GM21447 (cell line): ENCODE data around the gene KIF5C.

Source experiments
- ATAC-seq: cut with Tn5 transposase; IDR thresholded peaks from one replicate; pipeline ENCODE4 v1.9.1; 2021; ENCODE audit not compliant: unreplicated experiment

KIF5C gene

DNA sequence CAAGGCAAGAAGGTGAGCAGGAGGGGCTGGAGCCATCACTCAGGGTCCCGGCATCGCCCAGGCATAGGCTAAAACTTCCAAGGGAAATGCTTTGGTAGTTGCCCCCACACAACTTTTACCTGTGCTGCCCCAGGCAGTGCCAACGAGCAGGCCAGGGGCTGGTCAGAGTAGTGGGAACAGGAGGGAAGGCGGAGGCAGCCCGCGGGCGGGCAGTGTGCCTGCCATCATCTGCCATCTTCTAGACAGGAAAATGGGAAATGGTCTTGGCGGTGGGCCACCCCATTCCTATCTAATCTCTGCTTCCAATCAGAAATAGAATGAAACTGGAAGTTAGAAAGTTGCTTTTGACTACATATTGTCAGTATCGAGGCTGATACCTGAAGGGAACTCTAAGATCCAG is 137.5 kb downstream of the KIF5C start:
- no peak for ATAC-seq

DNA sequence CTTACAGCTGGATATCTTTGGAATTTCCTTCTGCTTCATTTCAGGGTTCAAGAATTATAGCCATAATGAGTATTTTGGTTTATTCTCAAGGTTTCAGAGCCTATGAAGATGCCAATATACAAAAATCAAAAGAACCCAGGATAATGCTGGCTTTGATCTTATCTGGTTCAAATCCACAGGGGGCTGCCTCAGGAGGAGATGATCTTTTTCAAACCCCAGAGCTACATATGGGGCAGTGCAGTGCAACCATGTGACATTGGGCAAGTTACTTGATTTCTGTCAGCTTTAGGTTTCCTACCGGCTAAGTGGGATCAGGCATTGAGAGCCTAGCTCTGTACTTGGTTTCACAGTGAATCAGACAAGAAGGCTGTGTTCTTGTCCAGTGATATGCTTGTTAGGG is 140.5 kb downstream of the KIF5C start:
- no peak for ATAC-seq

- ATAC-seq = no peak
Observed at GRCh38 chr2:149015926-149016563, 141.0 kb downstream of the KIF5C start.

DNA sequence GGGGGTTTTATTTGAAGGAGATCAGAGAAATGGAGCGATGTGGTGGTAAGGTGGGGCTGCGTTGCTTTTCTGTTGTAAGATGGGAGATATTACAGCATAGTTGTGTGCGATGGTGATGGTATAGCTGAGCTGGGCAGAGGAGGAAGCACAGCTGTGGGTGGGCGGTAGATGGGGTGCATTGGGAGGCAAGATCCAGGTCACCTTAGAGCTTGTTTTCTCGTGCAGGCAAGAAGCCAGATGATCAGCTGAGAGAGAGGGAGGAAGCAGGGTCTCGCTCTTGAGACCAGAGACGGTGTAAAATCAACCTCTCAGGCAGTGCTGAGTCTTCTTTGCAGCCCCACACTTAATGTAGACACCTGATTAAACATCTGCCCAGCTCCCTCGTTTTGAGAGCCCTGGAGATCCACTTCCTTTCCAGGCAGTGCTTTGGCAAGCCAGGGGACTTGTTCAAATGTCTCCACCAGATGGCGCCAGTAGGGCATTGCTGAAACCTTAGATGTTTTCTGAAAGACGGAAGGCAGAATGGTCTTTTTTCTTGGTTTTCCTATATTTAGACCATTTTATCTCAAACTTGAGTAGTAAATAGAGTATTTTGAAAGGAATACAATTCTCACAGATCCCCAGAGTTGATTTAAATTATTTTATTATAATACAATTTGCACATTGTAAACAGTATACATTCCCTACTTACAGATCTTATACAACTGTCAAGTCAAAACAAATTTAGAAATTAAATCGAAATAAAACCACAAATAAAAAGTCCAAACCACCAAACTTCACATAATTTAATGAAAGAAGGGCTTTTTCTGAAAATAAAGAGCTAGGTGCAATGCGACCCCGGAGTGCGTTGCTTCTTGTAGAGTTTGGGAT is 142.3 kb downstream of the KIF5C start:
- peak; percentile 23 for ATAC-seq

DNA sequence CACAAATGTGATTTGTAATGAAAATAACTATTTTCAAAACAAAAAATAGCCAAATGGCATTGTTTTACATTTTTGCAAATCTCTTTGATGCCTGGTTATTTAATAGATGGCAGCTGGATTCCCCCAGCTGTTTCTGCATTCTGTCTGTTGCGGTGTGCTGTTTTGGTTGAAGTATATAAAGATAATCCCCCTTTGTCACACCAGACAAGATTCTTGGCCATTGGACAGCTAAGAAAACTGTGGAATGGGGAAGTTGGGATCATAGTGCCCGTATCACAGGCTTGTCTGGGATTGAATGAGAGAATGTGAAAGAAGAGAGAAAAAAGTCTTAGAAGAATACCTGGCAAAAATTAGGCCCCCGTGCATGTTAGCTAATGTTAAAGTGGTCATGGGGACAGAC is 144.0 kb downstream of the KIF5C start:
- no peak for ATAC-seq

- no peak for ATAC-seq
Observed at GRCh38 chr2:149019768-149020167, 144.7 kb downstream of the KIF5C start.

DNA sequence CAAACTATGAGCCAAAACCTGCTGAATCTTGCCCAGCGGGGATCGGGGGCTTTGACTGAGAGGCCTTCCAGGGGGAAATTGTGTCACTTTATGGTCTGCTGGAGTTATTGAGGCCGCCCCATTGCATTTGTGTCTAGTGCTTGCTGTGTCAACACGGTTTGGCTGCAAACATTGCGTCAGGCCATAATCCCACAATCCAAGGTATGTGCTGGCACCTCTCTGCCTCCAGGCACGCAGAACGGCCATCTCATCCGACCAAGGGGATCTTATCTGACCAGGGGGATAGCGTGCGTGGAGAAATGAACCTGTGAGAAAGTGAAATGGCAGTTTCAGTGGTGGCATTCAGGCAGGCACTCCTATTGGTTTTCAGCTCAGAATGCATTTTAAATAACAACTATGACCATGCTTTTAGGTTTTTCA is 145.4 kb downstream of the KIF5C start:
- ATAC-seq = peak; percentile 31

GRCh38 chr2:149021271-149021719 is 146.3 kb downstream of the KIF5C start:
- peak; percentile 75 for ATAC-seq

DNA sequence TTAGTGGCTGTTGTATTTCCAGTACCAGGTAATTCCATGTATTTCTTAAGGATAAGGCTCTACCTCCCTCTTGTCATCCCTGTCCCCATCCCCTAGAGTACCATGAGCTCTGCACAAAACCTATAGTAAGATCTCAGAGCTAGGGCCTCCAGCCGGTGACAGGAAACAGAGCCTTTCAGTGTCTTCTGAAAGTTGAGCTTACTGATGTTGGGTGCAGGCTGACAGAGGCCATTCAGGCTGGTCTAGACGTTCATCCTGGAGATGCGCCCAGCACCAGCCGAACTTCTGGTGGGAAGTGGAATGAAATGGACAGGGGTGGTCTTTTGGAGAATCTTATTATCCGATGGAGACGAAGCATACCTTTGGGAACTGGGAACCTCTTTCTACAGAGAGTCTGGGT is 146.7 kb downstream of the KIF5C start:
- peak; percentile 71 for ATAC-seq

DNA sequence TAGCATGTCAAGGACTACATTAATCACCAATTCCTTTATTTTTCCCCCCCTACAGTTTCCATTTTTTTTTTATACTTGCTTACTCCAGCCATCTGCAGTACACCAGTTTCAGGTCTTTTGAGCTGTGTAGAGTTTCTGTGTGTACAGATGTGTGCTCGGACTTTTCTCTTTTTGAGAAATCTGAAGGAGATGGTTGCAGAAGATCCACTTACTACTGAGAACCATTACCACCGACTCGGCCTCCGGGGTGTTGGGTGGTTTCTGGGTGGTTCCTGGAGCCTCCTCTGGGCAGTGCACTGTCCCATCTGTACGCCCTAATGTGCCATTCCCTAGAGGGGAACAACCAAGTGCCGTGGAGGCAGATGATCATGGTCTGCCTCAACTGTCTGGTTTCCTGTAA is 148.1 kb downstream of the KIF5C start:
- ATAC-seq = no peak

DNA sequence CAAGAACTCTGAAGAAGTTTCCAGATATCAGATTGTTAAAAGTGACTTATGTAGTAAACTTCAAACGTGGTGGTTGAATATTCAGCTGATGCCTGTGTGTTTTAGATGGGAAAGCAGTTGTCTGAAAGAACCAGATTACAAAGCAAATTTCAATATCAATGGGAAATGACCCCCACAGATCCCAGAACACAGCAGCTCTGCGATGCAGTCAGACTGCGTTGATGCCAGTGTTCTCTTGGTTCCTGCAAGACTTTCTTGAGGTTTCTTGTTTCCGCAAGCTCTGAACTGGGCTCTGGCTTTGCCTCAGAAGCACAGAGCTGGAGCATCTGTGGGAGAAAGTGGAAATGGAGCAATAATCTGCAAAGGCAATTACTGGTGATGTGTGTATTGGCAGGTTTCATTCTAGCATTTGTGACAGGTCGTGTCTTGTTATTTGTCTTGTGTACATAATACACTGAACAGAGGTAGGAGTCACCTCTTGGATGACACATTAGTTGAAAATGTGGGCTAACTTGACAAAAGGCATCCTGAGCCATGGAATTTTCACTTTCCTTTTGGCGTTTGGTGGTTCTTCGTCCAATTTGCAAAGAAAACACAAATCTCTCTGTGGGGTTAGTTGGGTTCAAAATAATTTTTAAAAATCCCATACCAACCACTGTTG is 152.7 kb downstream of the KIF5C start:
- no peak for ATAC-seq

DNA sequence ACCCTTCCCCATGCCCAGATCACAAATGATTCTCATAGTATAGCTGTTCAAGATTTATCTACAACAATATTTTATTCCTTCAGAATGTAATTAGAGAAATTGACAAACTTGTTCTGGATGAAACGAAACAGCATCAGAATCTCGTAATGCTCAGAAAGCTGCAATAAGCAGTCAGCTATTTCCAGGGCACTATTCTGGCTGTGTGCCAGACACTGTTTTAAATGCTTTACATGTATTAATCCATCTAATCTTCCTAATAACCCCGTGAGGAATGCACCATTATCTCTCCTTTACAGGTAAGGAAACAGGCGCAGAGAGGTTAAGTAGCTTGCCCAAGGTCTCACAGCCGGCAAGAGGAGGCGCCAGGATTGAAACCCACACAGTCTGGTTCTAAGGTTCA is 153.3 kb downstream of the KIF5C start:
- no peak for ATAC-seq

GRCh38 chr2:149028891-149029290 is 153.9 kb downstream of the KIF5C start:
- ATAC-seq = no peak

GRCh38 chr2:149029307-149029965 is 154.4 kb downstream of the KIF5C start:
- ATAC-seq = no peak

DNA sequence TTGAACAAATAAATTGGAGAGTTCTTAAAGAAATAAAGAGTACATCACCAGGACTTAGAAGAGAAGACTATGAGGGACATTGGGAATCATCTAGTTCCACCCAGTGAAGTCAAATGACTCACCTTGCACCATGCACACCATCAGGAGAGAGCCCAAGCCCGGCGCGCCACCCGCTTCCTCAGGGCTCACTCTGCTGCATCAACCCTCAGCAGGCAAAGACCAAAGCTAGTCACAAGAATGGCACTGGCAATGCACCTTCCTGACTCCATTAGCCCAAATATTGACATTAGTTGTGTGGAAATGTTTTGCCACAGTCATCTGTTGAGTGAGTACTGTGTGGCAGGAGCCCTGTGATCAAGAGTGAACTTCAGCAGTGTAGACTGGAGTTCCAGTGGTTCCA is 156.4 kb downstream of the KIF5C start:
- ATAC-seq = no peak

- no peak for ATAC-seq
Observed at GRCh38 chr2:149033716-149034115, 158.7 kb downstream of the KIF5C start.

- ATAC-seq = no peak
Observed at GRCh38 chr2:149034406-149034805, 159.4 kb downstream of the KIF5C start.

DNA sequence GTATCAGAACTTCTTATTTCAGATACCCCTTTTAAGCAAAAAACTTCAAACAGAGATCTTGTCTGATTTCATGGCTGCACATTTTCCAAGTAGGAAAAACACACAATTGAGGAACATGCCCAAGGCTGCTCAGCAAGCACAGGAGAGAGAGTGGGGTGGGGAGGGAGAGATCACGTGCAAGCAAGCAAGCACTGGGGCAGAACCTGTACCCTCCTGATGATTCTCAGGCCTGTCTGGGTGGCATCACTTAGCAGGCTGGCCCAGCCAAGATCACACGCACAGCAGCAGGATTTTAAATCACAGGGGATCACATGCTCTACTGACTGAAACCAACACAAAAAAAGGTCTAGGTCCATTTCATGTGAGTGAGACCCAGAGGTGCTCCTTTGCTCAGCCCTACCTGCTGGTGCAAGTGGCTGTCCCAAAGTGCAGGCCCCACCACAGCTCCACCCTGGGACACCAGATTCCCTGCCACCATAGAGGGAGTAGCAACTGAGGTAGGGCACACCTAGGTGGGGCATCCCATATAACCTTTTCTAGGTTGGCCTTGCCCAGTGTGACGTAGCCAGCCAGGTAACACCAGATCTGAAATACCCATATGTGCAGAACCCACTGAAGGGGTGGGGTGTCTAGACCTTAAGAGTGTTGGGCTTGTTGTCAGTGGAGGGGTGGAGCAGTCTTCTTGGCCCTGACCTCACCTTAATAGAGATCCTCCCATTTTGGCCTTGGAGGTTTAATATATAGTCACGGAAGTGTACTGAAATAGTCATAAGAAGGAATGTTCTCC is 161.7 kb downstream of the KIF5C start:
- no peak for ATAC-seq

- ATAC-seq = no peak
Observed at GRCh38 chr2:149037851-149038250, 162.8 kb downstream of the KIF5C start.

DNA sequence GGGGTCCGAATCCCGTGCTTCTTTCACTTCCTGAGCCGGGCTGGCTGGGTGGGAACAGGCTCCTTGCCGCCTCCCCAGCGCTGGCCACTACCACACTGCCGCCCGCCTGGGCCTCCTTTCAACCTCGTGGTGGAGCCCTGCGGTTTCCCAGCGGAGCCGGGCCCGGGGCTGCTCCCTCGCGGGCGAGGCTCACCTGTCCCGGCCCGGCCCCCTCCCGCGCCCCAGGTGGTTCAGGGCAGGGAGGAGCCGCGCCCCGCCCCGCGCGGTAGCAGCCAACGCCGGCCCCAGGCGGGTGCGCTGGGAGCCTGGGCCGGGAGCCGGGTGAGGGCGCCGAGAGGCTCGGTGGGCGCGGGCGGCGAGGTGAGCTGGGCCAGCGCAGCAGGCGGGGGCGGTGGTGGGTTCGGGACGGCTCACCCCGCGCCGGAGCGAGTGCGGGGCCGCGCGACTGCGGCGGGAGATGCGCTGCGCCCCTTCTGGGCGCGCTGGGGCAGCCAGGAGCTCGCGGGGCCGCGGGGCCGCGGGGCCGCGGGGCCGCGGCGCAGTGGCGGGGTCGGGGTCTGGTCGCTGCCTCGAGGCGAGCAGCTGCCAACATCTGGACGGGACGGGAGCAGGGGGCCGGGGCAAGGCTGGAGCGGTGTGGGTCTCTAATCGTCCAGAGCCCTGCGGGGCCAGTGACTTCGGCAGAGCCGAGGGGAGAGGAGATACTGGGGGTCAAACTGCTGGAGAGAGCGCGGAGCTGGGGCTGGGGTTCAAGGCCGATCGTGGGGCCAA is 163.6 kb downstream of the KIF5C start, which contains the start of gene LYPD6B:
Gene LYPD6B (plus strand): TSS at position 258 of the 771 bp plus-strand sequence. CDS start 92,250 bp downstream, outside the sequence.
- peak; percentile 49 for ATAC-seq
